ENCODE results near the gene THAP8. TPM values are rescaled to one million over a fixed set of nuclear protein-coding genes. Genes with fewer than 3 reads are reported as not detected.

The THAP8 gene
- total and polyA plus RNA-seq, 2 of the 8 experiments (the other 6 are each of a cell fraction or from before 2014, with no cell fraction given), result 6.0 to 11.1 TPM

DNA sequence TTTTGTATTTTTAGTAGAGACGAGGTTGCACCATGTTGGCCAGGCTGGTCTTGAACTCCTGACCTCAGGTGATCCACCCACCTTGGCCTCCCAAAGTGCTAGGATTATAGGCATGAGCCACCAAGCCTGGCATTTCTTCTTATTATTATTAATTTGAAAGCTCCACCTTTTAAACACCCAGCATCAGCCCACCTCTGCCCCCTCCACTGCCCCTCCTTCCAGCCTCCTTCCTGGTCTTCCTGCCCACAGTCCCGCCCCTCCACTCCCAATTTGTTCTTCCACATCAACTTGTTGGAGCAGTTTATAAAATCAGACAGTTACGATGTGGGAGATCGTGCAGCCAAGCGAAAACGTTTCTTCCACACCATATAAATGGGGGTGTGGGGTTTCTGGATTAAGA lies 13.6 kb downstream of the THAP8 start (continued):
- no peak for TF ChIP-seq CTBP2 (IDR thresholded peaks at IDR 0.05; ENCODE audit: borderline replicate concordance, insufficient read depth, insufficient read length, low read length)
- no peak for TF ChIP-seq TAF1 (IDR thresholded peaks at IDR 0.05; ENCODE audit: low read depth, low read length)
- TF ChIP-seq SIX5 (IDR thresholded peaks at IDR 0.05; ENCODE audit: low read depth, low read length), result no peak
- no peak for TF ChIP-seq POLR2A (IDR thresholded peaks at IDR 0.05; ENCODE audit: control extremely low read depth in 1 of 2, low read depth in 2 of 2, low read length in 2 of 2)
- no peak for TF ChIP-seq SRF (IDR thresholded peaks at IDR 0.05; ENCODE audit: low read depth, low read length)

Measured in H1 (cell line).